SU-DHL-6 (cell line): ENCODE data around the gene UBE2E1.
A peak's percentile ranks its signal among the peaks of the same experiment; 100 is the strongest.

Experiments
- H2AFZ ChIP-seq: fragments of 200-600 bp; sonication (generic); 2 replicates; pipeline ENCODE4 v1.6.1; 2014; ENCODE audit warnings: low read depth, mild to moderate bottlenecking, moderate library complexity, mixed read lengths, antibody characterized with exemption, low read length; ENCODE audit not compliant: severe bottlenecking
- H3F3A ChIP-seq: fragments of 200-600 bp; shearing (Covaris generic); 2 replicates; pipeline ENCODE4 v1.6.0; 2016; ENCODE audit warnings: antibody characterized with exemption, mild to moderate bottlenecking; ENCODE audit not compliant: insufficient read depth
- H3K27ac ChIP-seq: fragments of 200-600 bp; sonication (generic); 2 replicates; pipeline ENCODE4 v1.5.1; 2016; ENCODE audit warnings: low read depth, mild to moderate bottlenecking, low read length, moderate library complexity, mixed read lengths
- H3K27me3 ChIP-seq: fragments of 200-600 bp; sonication (generic), shearing (Covaris generic); 2 replicates; pipeline ENCODE4 v1.6.0; 2014; ENCODE audit warnings: mild to moderate bottlenecking, low read length
- H3K36me3 ChIP-seq: fragments of 200-600 bp; sonication (generic); 2 replicates; pipeline ENCODE4 v1.6.1; 2014; ENCODE audit warnings: mild to moderate bottlenecking, low read length, mixed read lengths
- H3K4me2 ChIP-seq: fragments of 300-600, 200-600 bp; shearing (Covaris generic), sonication (generic); 2 replicates; pipeline ENCODE4 v1.6.0; 2014; ENCODE audit warnings: low read length, low read depth, mild to moderate bottlenecking; ENCODE audit not compliant: poor library complexity, severe bottlenecking
- H3K4me3 ChIP-seq: fragments of 200-600 bp; sonication (generic); 2 replicates; pipeline ENCODE4 v1.5.1; 2014; ENCODE audit warnings: antibody characterized with exemption, low read length, mild to moderate bottlenecking, mixed read lengths; ENCODE audit not compliant: insufficient read depth, poor library complexity, severe bottlenecking
- H3K79me2 ChIP-seq: fragments of 200-600 bp; sonication (generic); 2 replicates; pipeline ENCODE4 v1.6.1; 2014; ENCODE audit warnings: mild to moderate bottlenecking, low read length, moderate library complexity; ENCODE audit not compliant: insufficient read depth
- H3K9ac ChIP-seq: fragments of 200-600 bp; sonication (generic); 2 replicates; pipeline ENCODE4 v1.7.0; 2014; ENCODE audit warnings: mild to moderate bottlenecking, low read length
- H3K9me2 ChIP-seq: fragments of 200-600 bp; sonication (generic); replicated peaks from 2 replicates; pipeline ENCODE4 v1.6.1; 2014; ENCODE audit warnings: low read length; ENCODE audit not compliant: insufficient read depth
- H3K9me3 ChIP-seq: fragments of 200-600 bp; sonication (generic); 2 replicates; pipeline ENCODE4 v1.6.1; 2014; ENCODE audit warnings: low read length, mixed read lengths; ENCODE audit not compliant: insufficient read depth
- H4K20me1 ChIP-seq: fragments of 200-600 bp; sonication (generic); 2 replicates; pipeline ENCODE4 v1.6.1; 2014; ENCODE audit warnings: low read depth, mild to moderate bottlenecking, antibody characterized with exemption, low read length, moderate library complexity, mixed read lengths
- CTCF ChIP-seq: fragments of 200-600 bp; sonication (generic); IDR thresholded peaks from one replicate; pipeline ENCODE4 v1.5.1; 2017; ENCODE audit warnings: antibody characterized with exemption, mild to moderate bottlenecking, low read length, moderate library complexity; ENCODE audit not compliant: insufficient read depth, poor library complexity, severe bottlenecking
- EZH2phosphoT487 ChIP-seq: fragments of 200-600 bp; sonication (generic), shearing (Covaris generic); conservative IDR thresholded peaks from 2 replicates; pipeline ENCODE4 v1.6.1; 2018; ENCODE audit warnings: mild to moderate bottlenecking, antibody characterized with exemption, low read length, moderate library complexity, mixed read lengths

UBE2E1 gene

DNA sequence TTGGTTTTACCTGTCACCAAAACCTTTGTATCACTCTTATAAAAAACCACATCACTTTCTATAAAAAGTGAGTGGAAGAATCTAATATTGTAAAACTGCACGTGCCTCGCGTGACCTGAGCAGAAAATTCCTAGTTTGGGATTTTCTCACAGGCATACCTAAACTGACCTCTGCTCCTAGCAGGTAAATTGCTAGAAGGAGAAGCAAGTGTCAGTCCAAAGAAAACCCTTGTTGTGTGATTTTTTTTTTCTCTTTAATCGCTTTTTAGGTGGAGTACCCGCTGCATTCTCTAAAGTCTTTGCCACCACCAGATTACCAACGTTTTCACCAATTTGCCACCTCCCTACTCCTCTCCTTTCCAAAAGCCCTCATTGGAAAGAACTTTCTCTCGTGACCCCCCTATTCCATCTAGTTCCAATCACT, 534 bp upstream of the UBE2E1 start:
- no peaks in the 10 kb centered on the region for H3K79me2 ChIP-seq
- H3K27me3 ChIP-seq = no peaks in the 10 kb centered on the region
- H3K27ac ChIP-seq = no peak overlapping the region
- H3K9me2 ChIP-seq = no peaks in the 10 kb centered on the region
- no peak for TF ChIP-seq CTCF
- peak overlapping the region; percentile 62 for H3K9ac ChIP-seq
- H4K20me1 ChIP-seq = 0 out of 2 replicates have a peak, but pooled peaks cover 6% of the 10 kb centered on the region
- H3K4me2 ChIP-seq = peak overlapping the region; percentile 78
- H2AFZ ChIP-seq = peak overlapping the region; percentile 77
- peaks cover 24% of the 10 kb centered on the region for H3F3A ChIP-seq
- no peaks in the 10 kb centered on the region for H3K9me3 ChIP-seq
- peaks cover 14% of the 10 kb centered on the region; the same call in 1 of the 2 replicates for H3K36me3 ChIP-seq
- peak overlapping the region; percentile 63 for H3K4me3 ChIP-seq

DNA sequence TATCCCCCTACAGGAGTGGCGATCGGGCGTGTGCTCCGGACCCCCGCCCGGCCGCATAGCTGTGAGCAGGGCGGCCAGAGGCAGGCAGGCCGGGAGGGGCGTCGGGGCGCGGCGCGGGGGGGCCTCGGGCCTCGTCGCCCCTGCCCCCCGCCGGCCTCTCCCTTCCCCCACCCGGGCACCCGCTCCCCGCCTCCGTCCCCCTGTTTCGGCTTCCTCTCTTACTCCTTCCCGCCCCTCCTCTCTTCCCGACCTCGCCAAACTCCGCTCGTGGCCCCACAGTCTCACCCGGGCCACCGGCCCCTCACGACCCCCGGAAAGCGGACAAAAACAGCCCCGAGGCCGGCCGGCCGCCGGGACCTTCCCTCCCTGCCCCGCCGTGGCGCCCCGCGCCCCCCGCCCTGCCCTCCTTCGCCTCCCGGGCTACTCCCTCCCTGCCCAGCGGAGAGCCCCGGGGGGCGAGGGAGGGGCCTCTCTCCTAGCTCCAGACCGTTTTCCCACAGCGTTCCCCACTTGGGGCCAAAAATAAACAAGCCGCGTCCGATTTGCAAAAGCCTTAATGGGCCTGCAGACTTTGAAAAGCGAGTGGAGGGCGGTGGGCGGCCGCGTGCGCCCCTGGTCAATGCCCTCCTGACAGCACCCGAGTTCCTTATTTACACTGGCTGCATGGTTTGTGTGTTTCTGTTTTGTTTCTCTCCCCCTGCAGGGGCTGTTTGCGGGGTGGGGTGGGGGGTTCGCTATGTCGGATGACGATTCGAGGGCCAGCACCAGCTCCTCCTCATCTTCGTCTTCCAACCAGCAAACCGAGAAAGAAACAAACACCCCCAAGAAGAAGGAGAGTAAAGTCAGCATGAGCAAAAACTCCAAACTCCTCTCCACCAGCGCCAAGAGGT, 1.0 kb downstream of the UBE2E1 start:
- Histone ChIP-seq H3K9me3 (no peaks in the 10 kb centered on the region), H3K27ac (no peak overlapping the region), H3K79me2 (no peaks in the 10 kb centered on the region), H3K4me3 (peak overlapping the region; percentile 63), H3K4me2 (peak overlapping the region; percentile 78), H4K20me1 (0 out of 2 replicates have a peak, but pooled peaks cover 6% of the 10 kb centered on the region), H3K9ac (peak overlapping the region; percentile 62), H2AFZ (peak overlapping the region; percentile 57), H3K9me2 (no peaks in the 10 kb centered on the region), H3F3A (peaks cover 24% of the 10 kb centered on the region), H3K27me3 (no peaks in the 10 kb centered on the region), H3K36me3 (peaks cover 15% of the 10 kb centered on the region; the same call in 1 of the 2 replicates)
- 0 out of 2 replicates have a peak, but pooled peaks have one; percentile 83 for TF ChIP-seq EZH2phosphoT487
- TF ChIP-seq CTCF = no peak

- Histone ChIP-seq H2AFZ (no peak overlapping the region), H3K36me3 (peaks cover 20% of the 10 kb centered on the region; the same call in 1 of the 2 replicates), H3K27ac (no peak overlapping the region), H3K9me3 (no peaks in the 10 kb centered on the region), H3K9me2 (no peaks in the 10 kb centered on the region), H3K4me3 (peak overlapping the region; percentile 63), H3K27me3 (no peaks in the 10 kb centered on the region), H3K9ac (peak overlapping the region; percentile 62), H3F3A (peaks cover 24% of the 10 kb centered on the region), H3K4me2 (peak overlapping the region; percentile 78), H3K79me2 (no peaks in the 10 kb centered on the region), H4K20me1 (peaks cover 12% of the 10 kb centered on the region; the same call in 1 of the 2 replicates)
- TF ChIP-seq EZH2phosphoT487 = no peak
- TF ChIP-seq CTCF = no peak
Observed at GRCh38 chr3:23807424-23808015, 1.8 kb downstream of the UBE2E1 start.
